ENCODE data around the gene JAKMIP2.

- TF ChIP-seq TAF1 (IDR thresholded peaks at IDR 0.05; ENCODE audit: borderline replicate concordance, low read depth, low read length) (no peak), GABPA (IDR thresholded peaks at IDR 0.05; ENCODE audit: low read depth) (no peak)
Measured at GRCh38 chr5:147748590-147748989, 33.9 kb downstream of the JAKMIP2 start.
